Left ventricle myocardium inferior (tissue), 1 donor: Measurements from ENCODE around the gene LIPC. TPM values are rescaled to one million over a fixed set of nuclear protein-coding genes. Genes with fewer than 3 reads are reported as not detected.

ENCODE experiments used
- DNase-seq: peaks from one replicate; pipeline ENCODE4 v3.0.0-alpha.2; 2020
- H3K27ac ChIP-seq: fragments of 200-600 bp; replicated peaks from 2 replicates; pipeline ENCODE4 v1.8.0; 2021
- H3K27me3 ChIP-seq: fragments of 200-600 bp; 2 replicates; pipeline ENCODE4 v1.8.0; 2021; ENCODE audit warnings: low read depth
- H3K36me3 ChIP-seq: fragments of 200-600 bp; 2 replicates; pipeline ENCODE4 v1.8.0; 2021
- H3K4me1 ChIP-seq: fragments of 200-600 bp; 2 replicates; pipeline ENCODE4 v1.8.0; 2021
- H3K4me3 ChIP-seq: fragments of 200-600 bp; 2 replicates; pipeline ENCODE4 v1.8.0; 2021; ENCODE audit warnings: mild to moderate bottlenecking, moderate library complexity
- H3K9me3 ChIP-seq: fragments of 200-600 bp; replicated peaks from 2 replicates; pipeline ENCODE4 v1.8.0; 2021
- intact Hi-C: fragments of 100-400 bp; cut with micrococcal nuclease; formaldehyde crosslinking; loops from one replicate; pipeline ENCODE4 v1.11.0; 2022
- total RNA-seq: library from RNA; stranded (reverse); fragmentation: NEBNext Ultra II Directional; extraction: Animal tissue kit (Norgen Biotek cat#: 25700); gene quantifications from one replicate; pipeline ENCODE4 v1.2.1, GENCODE V29; 2021
- TF ChIP-seq, protein P1 (sequence below): fragments of 200-600 bp; IDR thresholded peaks from 2 replicates; pipeline ENCODE4 v1.8.0; 2021; ENCODE audit warnings: antibody characterized with exemption, mild to moderate bottlenecking, borderline replicate concordance
- donor health status: DM: no; HTN: yes; CAD: no; lungs with severe emphysema.

LIPC gene
- total RNA-seq, 1 donor from 2014 or later = 1.5 TPM

GRCh38 chr15:58387130-58387529 lies 44.7 kb upstream of the LIPC start:
- no peaks in the 10 kb centered on the region for H3K4me1 ChIP-seq
- H3K36me3 ChIP-seq = no peaks in the 10 kb centered on the region
- TF ChIP-seq, protein P1, sequence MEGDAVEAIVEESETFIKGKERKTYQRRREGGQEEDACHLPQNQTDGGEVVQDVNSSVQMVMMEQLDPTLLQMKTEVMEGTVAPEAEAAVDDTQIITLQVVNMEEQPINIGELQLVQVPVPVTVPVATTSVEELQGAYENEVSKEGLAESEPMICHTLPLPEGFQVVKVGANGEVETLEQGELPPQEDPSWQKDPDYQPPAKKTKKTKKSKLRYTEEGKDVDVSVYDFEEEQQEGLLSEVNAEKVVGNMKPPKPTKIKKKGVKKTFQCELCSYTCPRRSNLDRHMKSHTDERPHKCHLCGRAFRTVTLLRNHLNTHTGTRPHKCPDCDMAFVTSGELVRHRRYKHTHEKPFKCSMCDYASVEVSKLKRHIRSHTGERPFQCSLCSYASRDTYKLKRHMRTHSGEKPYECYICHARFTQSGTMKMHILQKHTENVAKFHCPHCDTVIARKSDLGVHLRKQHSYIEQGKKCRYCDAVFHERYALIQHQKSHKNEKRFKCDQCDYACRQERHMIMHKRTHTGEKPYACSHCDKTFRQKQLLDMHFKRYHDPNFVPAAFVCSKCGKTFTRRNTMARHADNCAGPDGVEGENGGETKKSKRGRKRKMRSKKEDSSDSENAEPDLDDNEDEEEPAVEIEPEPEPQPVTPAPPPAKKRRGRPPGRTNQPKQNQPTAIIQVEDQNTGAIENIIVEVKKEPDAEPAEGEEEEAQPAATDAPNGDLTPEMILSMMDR = no peak
- no peak overlapping the region for H3K4me3 ChIP-seq
- no peaks in the 10 kb centered on the region for H3K9me3 ChIP-seq
- H3K27me3 ChIP-seq = no peaks in the 10 kb centered on the region
- DNase-seq = no peak
- no peak overlapping the region for H3K27ac ChIP-seq
- intact Hi-C loops = no loop called here

DNA sequence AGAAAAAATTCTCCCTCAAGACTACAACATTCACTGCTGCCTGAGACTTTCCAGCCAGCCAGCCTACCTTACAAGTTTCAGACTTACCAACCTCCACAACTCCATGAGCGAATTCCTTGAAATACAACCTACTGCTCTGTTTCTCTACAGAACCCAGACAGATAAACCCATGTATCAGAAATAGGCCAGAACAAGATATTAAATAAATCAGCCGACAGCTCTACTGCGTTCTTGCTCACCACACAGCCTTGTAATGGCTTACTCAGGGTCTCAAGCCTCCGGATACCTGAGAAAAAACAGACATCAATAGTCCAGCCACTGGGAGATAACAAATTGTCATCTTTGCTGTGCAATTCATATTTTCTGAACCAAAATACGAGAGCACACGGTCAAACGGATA lies 43.6 kb upstream of the LIPC start:
- intact Hi-C loops = no loop called here

GRCh38 chr15:58390118-58390517 lies 41.7 kb upstream of the LIPC start:
- no peaks in the 10 kb centered on the region for H3K4me1 ChIP-seq
- TF ChIP-seq, protein P1 = no peak
- no peaks in the 10 kb centered on the region for H3K9me3 ChIP-seq
- no peak overlapping the region for H3K27ac ChIP-seq
- no peaks in the 10 kb centered on the region for H3K27me3 ChIP-seq
- no peaks in the 10 kb centered on the region for H3K36me3 ChIP-seq
- intact Hi-C loops = no loop called here
- no peak overlapping the region for H3K4me3 ChIP-seq
- DNase-seq = no peak

More for the DNA sequence above, 43.6 kb upstream of the LIPC start:
- Histone ChIP-seq H3K36me3 (no peaks in the 10 kb centered on the region), H3K27ac (no peak overlapping the region), H3K4me1 (no peaks in the 10 kb centered on the region), H3K4me3 (no peak overlapping the region), H3K9me3 (no peaks in the 10 kb centered on the region), H3K27me3 (no peaks in the 10 kb centered on the region)
- TF ChIP-seq, protein P1 = no peak
- DNase-seq = no peak

DNA sequence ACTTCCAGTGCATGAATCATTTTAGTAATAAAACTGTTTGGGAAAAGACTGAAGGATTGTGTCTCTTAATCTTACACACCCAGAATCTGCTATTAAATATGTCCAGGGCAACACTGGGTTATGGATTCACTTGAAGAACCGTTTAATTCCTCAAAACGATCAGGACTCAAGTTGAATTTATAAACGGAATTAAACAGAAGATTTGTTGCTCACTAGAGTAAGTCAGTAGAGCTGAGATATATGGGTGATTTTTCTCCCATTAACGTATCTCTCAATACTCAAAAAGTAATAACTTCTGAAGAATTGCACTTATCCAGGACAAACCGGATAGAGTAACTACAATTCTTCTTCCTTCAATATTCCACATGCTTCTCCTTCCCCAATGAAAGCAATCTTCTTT lies 41.1 kb upstream of the LIPC start:
- H3K9me3 ChIP-seq = no peaks in the 10 kb centered on the region
- no peak for DNase-seq
- H3K27me3 ChIP-seq = no peaks in the 10 kb centered on the region
- intact Hi-C loops = no loop called here
- H3K4me1 ChIP-seq = no peaks in the 10 kb centered on the region
- H3K36me3 ChIP-seq = no peaks in the 10 kb centered on the region
- TF ChIP-seq, protein P1 = no peak
- no peak overlapping the region for H3K27ac ChIP-seq
- no peak overlapping the region for H3K4me3 ChIP-seq

GRCh38 chr15:58391088-58391487 lies 40.7 kb upstream of the LIPC start:
- Histone ChIP-seq H3K4me1 (no peaks in the 10 kb centered on the region), H3K9me3 (no peaks in the 10 kb centered on the region), H3K27ac (no peak overlapping the region), H3K27me3 (no peaks in the 10 kb centered on the region), H3K4me3 (no peak overlapping the region), H3K36me3 (no peaks in the 10 kb centered on the region)
- DNase-seq = no peak
- intact Hi-C loops = no loop called here
- TF ChIP-seq, protein P1 = no peak

DNA sequence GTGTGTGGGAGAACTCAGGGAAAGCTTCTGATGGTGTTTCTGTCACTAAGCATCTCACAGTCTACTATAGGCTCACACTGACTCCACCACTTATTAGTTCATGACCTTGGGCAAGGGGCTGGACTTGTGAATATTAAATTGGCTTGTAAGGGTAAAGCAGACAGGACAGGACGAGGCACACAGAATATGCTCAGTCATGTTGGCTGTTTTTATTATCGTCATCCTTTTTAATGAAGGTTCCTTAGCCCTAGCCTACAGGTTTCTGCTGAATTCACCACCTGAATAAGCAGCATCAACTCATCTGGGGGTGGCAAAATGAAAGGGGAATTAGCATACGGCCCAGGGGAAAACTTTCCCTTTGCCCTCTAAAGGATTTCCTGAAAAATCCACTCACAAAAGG lies 39.6 kb upstream of the LIPC start:
- Histone ChIP-seq H3K9me3 (no peaks in the 10 kb centered on the region), H3K4me1 (no peaks in the 10 kb centered on the region), H3K27ac (no peak overlapping the region), H3K36me3 (no peaks in the 10 kb centered on the region), H3K4me3 (no peak overlapping the region), H3K27me3 (no peaks in the 10 kb centered on the region)
- intact Hi-C loops = no loop called here
- TF ChIP-seq, protein P1 = no peak
- DNase-seq = no peak
